Right kidney (tissue), 1 donor: ENCODE data around the gene SMIM5.

Experiments used
- DNase-seq: peaks from one replicate; pipeline ENCODE4 v3.0.0-alpha.2; 2016

The SMIM5 gene

DNA sequence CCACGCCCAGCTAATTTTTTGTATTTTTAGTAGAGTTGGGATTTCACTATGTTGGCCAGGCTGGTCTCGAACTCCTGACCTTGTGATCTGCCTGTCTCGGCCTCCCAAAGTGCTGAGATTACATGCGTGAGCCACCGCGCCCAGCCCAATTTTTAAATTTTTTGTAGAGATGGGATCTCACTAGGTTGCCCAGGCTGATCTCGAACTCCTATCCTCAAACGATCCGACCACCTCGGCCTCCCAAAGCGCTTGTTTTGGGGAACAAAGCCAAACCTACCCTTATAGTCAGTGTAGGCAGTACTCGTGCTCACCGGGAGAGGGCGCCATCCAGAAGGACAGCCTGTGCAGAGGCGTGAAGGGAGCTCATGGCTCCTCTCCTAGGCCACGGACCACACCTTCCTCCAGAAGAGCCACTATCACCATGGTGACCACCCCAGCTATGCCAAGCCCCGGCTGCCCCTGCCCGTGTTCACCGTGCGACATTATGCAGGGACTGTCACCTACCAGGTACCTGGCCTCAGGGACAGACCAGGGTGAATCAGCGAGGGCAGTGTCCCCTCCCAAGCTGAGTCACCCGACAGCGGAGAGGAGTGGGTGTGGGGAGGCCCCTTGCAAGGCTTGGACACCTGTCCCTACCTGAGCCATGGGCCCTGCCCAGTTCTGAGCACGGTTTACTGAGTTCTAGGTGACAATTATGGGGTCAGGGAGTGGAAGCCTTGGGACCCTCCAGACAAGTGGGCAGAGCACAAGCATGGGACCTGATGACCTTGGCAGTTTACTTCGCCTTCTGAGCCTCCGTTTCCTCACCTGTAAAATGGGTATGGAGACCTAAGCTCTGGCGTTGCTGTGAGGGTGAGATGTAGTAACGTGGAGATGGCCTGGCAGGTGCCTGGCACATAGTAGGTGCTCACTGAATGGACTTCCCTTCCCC, 31.9 kb upstream of the SMIM5 start:
- no peak for DNase-seq

- no peak for DNase-seq
These were observed 30.6 kb upstream of the SMIM5 start for GRCh38 chr17:75602644-75603043.

- DNase-seq, result no peak
These were observed 30.1 kb upstream of the SMIM5 start for GRCh38 chr17:75603123-75603522.

DNA sequence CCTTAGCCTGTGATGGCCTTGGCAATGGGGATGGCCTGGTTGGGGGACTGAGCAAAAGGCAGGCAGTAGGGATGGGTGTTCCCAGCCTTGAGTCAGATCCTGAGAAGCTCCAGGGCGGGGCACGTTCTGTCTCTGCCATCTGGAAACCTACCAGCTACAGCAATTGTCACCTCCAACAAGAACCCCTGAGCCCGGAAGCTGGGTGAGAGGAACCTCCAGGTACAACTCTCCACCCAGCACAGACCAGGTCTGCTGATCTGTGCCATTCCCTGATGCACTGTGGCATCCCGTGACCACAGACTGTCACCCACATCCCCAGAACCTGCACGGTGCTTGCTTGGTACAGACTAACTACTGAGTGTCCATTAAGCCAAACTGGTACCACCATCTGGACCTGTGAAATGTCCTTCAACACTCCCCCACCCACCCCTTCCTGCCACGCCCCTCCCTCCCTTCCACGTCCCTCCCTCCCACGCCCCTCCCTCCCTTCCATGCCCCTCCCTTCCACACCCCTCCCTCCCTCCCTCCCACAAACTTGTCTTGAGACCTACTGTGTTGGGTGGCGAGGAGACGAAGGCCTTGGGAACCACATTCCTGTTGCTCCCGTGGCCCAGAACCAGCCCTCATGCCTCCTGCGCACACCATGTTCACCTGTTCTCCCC, 29.1 kb upstream of the SMIM5 start:
- no peak for DNase-seq

DNA sequence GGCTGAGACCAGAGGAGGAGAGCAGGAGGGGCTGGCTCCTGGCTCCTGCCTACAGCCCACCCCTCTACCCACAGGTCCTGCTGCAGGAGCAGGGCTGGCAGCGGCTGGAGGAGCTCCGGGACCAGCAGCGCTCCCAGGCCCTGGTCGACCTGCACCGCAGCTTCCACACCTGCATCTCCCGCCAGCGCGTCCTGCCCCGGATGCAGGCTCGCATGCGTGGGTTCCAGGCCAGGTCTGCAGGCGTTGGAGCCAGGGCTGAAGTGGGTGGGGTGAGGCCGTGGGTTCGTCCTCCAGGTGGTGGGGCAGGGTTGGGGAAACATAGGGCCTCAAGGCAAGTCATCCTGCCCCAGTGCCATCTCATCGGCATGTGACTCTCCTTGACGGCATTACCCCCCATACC, 27.4 kb upstream of the SMIM5 start:
- DNase-seq, result no peak

- no peak for DNase-seq
These were observed 26.1 kb upstream of the SMIM5 start for GRCh38 chr17:75607086-75607485.

- DNase-seq, result no peak
These were observed 22.9 kb upstream of the SMIM5 start for GRCh38 chr17:75610103-75610984.

DNA sequence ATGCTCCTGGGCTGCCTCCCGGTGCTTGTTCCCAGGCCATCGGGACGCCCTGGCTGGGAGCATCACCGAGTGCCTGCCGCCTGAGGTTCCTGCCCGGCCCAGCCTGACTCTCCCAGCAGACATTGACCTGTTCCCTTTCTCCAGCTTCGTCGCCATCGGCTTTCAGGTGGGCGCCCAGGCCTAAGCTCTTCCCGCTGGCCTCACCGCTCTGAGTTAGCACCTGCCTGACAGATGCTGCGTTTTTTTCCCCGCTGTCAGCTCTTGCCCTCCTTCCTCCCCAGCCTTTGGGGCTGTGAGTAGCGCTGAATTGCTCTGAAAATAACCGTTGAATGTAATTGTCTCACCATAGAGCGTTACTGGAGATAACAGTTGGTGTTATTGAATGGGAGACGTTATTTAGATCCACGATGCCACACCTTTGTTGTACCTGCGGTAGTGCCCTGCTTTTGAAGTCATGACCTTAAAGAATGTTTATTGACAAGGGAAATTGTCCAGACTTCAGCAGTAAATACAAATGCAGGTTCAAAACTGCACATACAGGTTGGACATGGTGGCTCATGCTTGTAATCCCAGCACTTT, 21.3 kb upstream of the SMIM5 start:
- no peak for DNase-seq

DNA sequence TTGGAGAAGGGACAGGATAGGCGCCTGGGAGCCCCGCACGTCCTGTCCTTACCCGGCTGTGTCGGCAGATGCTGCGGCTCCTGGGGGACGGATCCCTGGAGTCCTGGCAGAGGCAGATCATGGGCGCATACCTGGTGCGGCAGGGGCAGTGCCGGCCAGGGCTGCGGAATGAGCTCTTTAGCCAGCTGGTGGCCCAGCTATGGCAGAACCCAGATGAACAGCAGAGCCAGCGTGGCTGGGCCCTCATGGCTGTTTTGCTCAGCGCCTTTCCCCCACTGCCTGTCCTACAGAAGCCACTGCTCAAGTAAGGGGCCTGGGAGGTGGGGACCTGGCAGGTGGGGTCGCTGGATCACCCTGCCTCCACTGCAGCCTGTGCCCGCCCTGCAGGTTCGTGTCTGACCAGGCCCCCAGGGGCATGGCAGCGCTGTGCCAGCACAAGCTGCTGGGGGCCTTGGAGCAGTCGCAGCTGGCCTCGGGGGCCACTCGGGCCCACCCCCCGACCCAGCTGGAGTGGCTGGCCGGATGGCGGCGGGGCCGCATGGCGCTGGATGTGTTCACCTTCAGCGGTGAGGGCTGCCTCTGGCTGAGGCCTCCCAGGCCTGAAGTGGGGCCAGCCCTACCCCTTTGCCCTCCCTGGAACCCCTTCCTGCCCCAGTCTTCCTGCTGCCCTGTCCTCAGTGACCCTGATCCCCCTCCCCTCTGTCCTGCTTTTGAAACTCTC, 20.2 kb upstream of the SMIM5 start:
- DNase-seq, result no peak

DNA sequence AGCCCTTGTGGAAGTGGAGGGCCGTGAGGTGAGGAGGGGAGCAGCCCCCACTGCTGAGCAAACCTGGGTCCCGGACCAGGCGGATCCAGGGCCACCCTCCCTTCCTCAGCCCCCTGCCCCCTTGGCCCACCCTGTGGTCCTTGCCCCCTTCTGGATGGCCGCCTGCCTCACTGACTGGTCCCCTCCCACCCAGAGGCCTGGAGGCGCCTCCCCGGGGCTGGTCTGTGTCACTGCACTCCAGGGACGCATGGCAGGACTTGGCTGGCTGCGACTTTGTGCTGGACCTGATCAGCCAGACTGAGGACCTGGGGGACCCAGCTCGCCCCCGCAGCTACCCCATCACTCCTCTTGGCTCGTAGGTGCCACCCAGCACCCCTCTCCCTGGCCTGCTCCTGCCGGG, 19.2 kb upstream of the SMIM5 start:
- DNase-seq, result no peak

- no peak for DNase-seq
These were observed 18.5 kb upstream of the SMIM5 start for GRCh38 chr17:75614556-75615270.

GRCh38 chr17:75615301-75615700, 17.9 kb upstream of the SMIM5 start:
- no peak for DNase-seq

- DNase-seq, result no peak
These were observed 16.6 kb upstream of the SMIM5 start for GRCh38 chr17:75616521-75617122.

- DNase-seq, result no peak
These were observed 16.0 kb upstream of the SMIM5 start for GRCh38 chr17:75617218-75617617.

DNA sequence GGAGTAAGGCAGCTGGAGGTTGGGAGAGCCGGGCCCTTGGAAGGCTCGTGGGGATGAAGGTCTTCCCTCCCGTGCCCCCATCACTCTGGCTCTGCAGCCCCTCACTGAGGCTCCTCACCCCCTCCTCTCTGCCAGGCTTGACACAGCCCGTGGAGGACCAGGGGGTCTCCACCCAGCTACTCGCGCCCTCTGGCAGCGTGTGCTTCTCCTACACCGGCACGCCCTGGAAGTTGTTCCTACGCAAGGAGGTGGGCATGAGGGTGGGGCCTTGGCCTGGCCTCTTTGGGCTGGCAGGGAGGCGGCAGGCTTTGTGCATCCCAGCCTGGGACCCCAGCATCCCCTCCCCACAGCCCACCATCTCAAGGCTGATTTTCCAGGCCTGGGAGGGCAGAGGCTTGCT, 15.6 kb upstream of the SMIM5 start:
- DNase-seq, result no peak

- DNase-seq, result no peak
These were observed 13.5 kb upstream of the SMIM5 start for GRCh38 chr17:75619506-75620431.

DNA sequence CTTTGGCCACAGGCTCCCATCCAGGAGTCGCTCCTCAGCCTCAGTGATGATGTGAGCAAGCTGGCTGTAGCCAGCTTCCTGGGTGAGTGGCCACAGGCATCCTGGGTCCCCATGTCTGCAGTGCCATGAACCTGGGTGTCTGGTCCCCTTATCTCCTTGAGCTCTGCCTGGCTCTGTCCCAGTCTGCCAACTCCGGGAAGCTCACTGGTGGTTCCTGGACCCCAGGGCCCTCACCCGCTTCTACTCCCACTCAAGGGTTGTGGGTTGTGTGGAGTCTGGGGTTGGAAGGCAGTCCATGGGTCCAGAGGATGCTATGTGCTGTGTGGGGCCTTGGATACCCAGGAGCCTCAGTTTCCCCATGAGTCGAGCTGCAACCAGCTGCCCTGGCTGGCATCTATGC, 11.7 kb upstream of the SMIM5 start:
- DNase-seq, result no peak

DNA sequence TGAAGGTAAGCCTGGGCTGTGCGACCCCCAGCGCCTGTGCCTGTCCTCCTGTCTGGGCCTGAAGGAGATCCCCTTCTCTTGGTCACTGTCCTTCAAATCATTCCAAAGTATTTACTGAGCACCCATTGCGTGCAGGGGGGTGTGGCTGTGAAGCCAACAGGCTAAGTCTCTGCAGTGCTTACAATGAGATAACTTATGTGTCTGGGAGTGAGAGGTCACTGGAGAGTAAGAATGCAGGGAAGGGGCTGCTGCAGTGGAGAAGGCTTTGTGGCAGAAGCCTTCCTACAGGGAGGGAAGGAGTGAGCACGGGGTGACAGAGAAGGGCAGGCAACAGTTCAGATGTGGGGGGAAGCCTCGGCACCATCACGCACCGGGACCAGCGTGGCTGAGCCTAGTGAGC, 11.2 kb upstream of the SMIM5 start:
- DNase-seq, result no peak

DNA sequence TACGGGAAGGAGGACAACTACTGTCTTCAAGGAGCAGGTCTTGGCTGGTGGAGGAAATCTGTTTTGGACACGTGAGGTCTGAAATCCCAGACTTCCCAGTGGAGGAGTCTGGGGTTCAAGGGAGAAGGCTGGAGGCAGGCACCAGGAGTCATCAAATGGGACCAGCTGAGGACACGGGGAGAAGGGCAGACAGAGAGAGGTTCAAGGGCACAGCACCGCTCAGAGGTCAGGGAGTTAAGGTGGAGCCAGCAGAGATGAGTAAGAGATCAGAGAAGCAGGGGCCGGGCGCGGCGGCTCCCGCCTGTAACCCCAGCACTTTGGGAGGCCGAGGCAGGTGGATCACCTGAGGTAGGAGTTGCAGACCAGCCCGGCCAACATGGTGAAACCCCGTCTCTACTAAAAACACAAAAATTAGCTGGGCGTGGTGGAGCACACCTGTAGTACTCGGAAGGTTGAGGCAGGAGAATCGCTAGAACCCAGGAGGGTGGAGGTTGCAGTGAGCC, 10.4 kb upstream of the SMIM5 start:
- no peak for DNase-seq
